SK-N-SH treated with all-trans-retinoic acid at 6 μM for 48 hours (cell line): ENCODE data around the gene NPY4R.
"Not testable (repeated sequence)": the region's sequence is repeated elsewhere in the genome, so short reads cannot be mapped to it uniquely, and the experiment has no call there.

Experiments used
- ATAC-seq: fragments of 200-7000 bp; cut with Tn5 transposase; 3 replicates; pipeline ENCODE4 v1.9.1; 2020; ENCODE audit warnings: mild to moderate bottlenecking, moderate library complexity

NPY4R gene

GRCh38 chr10:46419570-46420379 lies 46.0 kb downstream of the NPY4R start:
- ATAC-seq, result peak; percentile 92

GRCh38 chr10:46418283-46418682 lies 47.5 kb downstream of the NPY4R start:
- not testable (repeated sequence) for ATAC-seq

- ATAC-seq, result not testable (repeated sequence)
These were observed 50.5 kb downstream of the NPY4R start for GRCh38 chr10:46415291-46415690.

- not testable (repeated sequence) for ATAC-seq
These were observed 53.1 kb downstream of the NPY4R start for GRCh38 chr10:46412665-46413064.

GRCh38 chr10:46411123-46411522 lies 54.6 kb downstream of the NPY4R start:
- peak; percentile 46; the same call in 2 of the 3 replicates for ATAC-seq
